ENCODE results near the gene PHACTR1.
"Not testable (repeated sequence)": the region's sequence is repeated elsewhere in the genome, so short reads cannot be mapped to it uniquely, and the experiment has no call there.

Gene PHACTR1

DNA sequence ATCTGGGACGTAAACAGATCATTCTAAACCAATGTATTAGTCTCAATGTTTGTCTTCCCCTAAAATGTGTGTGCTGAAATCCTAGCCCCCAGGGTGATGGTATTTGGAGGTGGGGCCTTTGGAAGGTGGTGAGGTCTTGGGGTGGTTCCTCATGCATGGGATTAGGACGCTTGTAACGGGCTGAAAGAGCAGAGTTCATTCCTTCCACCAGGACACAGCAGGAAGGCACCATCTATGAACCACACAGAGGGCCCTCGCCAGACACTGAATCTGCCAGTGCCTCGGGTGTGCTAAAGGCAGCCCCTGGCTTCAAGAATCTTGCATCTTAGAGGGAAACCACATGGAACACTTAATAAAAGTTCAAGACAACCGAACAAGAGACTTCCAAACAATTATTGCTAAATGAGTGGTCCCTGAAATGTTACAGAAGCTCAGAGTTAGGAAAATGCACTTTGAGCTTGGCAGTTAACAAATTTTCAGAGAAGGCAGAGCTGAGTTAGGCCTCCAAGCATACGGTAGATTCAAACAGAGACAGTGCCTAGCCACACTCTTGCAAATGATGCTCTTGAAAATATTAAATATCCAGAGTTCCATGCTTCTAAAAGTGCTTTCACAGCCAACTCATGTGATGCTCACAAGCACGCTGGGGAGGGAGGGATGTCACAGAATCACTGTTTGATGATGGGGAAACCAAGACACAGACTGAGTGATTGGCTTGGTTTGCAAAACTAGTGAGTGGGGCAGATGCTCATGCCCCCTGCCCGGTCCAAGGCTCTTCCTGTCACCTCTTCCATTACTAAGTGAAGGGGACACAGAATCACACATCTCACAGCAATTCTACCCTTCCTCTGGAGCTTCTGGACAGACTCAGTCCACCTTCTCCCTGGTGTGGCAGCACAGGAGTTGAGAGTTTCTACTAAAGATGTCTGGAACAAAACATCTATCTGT, 584.4 kb downstream of the PHACTR1 start:
- no peak for DNase-seq (ENCODE audit: low read depth in 2 of 2, low spot score in 1 of 2)

DNA sequence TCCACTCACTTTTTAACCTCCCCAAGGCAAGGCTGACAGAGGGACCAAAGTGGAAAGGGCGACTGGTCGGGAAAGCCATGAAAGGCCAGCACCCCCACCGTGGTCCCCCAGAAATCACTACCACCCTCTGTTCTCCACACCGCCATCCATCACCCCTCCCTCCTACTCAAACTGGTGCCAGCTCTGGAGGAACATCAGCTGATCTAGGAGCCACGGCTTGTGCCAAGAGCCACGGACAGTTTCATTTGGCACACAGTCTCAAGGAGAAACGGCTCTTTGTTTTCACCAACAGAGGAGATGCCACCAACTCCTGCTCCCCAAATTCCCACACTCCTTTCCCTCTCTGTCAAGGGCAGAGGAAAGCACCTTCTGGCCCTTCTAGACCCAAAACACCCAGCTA, 585.7 kb downstream of the PHACTR1 start:
- no peak for DNase-seq (ENCODE audit: low read depth in 2 of 2, low spot score in 1 of 2)

DNA sequence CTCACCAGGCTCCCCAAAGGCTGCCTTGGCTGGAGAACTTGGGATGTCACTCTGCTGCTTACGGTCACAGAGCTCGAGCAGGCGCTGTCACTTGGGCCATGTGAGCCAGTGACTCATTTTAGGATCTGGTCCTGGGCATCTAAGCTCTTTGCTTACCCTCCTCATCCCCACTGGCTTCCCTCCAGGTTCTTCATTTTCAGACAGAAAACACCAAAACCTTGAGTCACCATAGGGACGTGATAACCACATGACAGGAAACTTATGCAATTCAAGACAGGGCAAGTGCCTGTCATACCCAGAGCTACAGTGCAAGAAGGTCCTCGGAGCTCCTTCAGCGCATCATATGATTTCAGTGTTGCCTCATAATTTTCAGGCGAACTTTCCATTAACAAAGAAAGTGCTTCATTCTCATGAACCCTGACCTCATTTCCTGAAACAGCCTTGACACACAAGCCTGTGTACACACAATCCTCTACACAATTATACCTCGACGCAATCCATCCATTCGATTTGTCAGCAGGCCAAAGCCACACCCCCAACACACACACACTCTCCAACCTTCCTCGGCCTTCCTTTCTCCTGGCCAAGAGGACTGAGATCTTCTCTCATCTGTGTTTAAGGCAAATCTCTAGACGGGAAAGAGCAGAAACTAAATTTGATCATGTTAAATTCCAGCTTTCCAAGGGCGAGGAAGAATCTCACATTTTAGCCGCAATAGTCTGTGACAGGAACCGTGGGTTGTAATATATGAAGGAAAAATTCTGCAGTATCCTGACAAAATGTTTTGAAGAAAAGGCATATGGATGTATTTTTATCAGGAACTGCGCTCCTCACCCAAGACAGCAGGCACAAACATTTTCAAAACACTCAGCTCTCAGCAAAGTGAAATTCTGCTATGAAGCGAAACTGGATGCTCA, 586.4 kb downstream of the PHACTR1 start:
- DNase-seq (ENCODE audit: low read depth in 2 of 2, low spot score in 1 of 2): no peak

DNA sequence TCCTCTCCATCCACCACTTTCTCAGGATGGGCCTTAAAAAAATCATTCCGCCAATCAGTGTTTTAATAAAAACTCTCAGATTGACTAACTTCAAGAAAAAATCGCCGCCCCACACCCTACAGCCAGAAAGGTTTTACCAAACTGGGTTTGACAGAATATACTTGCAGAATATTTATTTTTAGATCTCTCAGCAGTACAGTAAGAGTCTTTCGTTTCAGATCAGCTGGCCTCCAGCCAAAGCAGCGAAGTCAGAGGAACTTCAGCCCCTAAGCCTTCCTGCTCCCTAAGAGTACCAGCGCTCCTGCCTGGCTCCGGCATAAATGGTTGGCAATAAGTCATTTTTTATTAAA, 587.1 kb downstream of the PHACTR1 start:
- no peak for DNase-seq (ENCODE audit: low read depth in 2 of 2, low spot score in 1 of 2)

DNA sequence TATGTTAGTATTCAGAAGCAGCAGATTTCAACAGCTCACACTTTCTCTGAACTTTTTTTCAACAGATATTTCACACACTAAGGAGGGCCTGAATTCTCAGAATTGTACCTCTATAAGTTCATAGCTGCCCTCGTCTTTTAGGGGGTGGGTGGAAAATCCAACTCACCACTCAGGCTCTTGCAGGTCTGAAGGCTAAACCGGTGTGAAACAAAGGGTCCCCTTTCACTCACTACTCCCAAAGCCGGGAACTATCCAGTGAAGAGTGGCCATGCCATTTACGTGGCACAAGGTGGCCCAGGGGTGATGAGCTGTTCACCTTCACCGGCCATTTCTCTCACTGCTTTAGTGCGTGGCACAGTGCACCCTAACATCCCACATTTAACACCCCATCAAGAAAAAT, 587.5 kb downstream of the PHACTR1 start:
- no peak for DNase-seq (ENCODE audit: low read depth in 2 of 2, low spot score in 1 of 2)

DNA sequence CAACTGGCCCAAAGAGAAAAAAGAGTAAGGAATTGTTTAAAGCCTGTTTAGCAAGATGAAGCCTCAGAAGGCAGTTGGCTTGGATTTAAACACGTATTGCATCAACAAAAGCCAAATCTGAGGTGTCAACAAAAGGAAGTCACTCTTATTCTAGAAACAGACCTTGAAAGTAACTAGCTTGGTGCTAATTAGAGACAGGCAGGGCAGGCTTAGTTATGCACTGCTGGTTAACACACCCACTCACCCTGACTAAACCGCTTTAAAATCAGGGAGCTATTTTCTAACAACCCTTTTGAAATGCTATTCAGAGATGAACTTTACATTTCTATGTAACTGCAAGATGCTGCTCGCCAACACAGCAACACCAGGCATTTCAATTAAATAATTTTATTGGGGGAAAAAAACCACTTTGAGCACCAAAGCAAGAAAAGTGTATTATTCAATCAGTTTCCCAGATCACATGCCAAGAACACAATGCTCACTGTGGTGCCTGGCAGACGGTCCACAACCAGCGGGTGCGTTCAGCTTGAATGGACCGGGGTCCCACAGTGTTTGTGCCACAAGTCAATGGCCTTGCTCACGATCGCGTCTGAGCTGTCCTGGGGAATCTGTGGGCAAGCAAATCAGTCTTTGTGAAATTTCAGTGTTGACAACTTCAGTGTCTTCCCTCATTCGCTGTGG, 588.2 kb downstream of the PHACTR1 start:
- DNase-seq (ENCODE audit: low read depth in 2 of 2, low spot score in 1 of 2): no peak

DNA sequence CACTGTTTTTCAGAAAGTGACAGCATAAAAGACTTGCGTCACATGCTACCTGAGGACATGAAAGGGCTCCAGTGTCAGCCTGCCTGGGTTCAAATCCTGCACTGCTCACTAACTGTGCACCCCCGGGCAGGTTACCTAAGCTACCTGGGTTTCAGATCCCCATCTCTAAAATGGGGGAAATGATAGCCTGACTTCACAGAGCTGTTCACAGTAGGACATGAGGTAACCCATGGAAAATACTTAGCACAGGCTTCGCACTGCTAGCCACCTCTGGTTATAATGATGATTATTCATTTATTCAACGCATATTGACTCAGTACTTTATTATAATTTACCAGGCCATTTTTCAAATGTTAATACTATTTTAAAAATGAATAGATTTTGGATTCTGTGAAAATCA, 588.7 kb downstream of the PHACTR1 start:
- no peak for DNase-seq (ENCODE audit: low read depth in 2 of 2, low spot score in 1 of 2)

DNA sequence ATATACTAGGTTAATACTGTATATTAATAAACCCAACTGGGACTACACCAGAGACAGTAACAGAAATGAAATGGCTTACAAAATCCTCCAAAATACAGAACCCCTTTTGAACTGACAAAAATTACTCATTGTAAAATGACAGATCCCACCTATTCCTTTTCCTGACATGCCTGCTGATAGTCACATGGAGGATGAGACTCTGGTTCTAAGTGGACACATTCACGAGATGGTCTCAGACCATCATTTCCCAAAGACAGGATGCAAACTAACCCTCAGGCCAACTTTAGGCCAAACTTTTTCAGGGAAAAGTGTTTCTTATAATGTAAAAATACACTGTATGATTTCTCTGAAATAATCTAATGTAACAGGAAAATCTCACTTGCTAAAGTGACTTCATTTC, 589.2 kb downstream of the PHACTR1 start:
- no peak for DNase-seq (ENCODE audit: low read depth in 2 of 2, low spot score in 1 of 2)

DNA sequence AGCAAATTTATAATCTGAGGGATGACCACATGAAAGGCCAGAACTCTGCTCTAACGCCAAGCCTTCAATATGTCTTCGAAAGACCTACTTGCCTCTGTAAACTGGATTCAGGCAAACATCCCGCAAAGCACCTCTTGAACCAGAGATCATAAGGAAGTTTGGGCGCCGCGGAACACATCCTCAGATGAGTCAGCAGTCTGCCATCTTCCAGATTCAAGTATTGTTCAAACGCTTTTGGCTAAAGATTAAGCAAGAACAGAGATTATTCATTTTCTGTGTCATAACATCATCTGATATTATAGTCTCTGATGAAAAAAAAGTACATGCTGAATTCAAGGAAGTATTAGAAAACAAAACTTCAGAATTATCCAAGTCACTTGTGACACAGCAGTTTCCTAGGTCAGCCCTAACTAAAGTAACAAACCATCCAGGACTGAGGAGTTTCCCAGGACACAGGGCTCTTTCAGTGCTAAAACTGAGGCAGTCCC, 591.0 kb downstream of the PHACTR1 start:
- no peak for DNase-seq (ENCODE audit: low read depth in 2 of 2, low spot score in 1 of 2)

DNA sequence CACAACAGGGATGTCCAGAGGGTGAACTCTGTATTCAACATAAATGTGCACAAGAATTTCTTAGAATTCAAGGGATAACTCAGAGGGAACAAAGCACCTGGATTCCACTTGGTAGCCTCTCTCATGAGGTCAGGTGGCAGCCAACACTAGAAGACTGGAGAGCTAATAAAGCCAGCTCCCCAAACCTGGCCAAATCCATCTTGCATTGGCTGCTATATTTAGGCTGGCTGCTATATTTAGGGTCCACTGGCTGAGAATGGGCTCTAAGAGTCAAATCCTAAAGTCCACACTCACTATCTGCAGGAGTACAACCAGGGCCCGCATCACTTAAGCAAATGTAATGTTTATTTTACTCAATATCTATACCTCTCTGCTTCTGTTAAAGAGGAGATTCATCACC, 591.8 kb downstream of the PHACTR1 start:
- DNase-seq (ENCODE audit: low read depth in 2 of 2, low spot score in 1 of 2): no peak

DNA sequence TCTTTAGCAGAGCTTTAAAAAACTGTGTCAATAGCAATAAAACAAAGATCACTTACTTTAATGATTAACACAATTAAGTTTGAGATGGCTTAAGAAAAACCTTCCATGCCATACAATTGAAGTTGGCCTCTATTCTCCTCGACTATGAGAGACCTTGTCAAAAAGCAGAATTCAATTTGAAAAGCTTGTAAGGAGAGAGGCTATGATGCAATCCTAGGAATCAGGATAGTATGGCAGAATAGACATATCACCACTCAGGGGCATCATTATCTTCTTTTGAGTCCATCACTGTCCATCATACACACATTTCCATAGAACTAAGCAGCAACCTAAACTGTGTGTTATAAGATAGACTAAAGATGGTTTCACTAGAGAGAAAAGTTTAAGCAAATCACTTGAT, 594.6 kb downstream of the PHACTR1 start:
- DNase-seq (ENCODE audit: low read depth in 2 of 2, low spot score in 1 of 2): no peak

DNA sequence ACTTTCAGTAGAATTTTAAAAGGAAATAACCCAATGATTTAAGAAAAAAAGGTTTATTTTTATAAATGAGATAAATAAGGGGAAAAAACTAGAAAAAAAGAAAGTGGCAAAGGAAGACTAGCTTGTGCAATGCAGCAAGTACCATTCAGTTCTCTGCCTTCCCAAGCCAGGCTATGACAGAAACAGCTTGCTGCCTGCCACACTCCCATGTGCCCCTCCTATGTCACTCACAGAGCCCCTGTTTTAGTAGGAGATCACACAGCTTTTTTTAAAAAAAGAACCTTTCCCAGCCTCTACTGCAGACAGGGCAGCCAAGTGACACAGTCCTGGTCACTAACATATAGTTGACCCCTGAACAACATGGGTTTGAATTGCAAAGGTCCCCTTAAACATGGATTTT, 598.2 kb downstream of the PHACTR1 start:
- DNase-seq (ENCODE audit: low read depth in 2 of 2, low spot score in 1 of 2): no peak

DNA sequence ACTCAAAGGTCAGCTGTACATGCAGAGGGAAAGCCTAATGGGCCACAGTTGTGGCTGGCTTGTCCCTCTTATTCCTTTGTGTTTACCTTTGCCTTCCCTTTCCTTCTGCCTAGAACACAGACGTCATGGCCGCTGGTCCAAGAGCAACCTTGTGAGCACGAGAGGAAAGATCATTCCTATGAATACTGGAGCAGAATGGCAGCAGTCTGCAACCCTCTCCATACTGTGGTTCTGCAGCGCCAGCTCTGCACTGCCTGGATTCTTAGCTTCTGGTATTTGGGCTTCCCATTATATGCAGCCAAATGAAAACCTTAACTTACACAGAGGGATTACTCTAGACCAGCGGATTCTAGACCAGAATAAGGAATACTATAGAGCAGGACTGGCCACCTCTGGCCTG, 599.3 kb downstream of the PHACTR1 start:
- no peak for DNase-seq (ENCODE audit: low read depth in 2 of 2, low spot score in 1 of 2)

DNA sequence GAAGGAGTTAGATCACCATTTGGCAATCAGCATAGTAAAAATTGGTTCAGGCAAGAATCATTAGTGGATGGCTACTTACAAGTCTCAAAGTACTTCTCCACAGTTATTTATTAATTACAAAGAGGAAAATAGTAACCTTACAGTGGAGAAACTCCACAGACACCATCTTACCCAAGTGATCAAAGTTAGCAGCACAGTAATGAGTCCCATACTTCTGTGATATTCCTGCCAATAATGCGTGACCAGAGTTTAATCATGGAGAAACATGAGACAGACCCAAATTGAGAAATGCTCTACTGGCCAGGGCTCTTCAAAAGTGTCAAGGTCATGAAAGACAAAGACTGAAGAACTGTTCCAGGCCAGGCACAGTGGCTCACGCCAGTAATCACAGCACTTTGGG, 602.3 kb downstream of the PHACTR1 start:
- DNase-seq (ENCODE audit: low read depth in 2 of 2, low spot score in 1 of 2): no peak

DNA sequence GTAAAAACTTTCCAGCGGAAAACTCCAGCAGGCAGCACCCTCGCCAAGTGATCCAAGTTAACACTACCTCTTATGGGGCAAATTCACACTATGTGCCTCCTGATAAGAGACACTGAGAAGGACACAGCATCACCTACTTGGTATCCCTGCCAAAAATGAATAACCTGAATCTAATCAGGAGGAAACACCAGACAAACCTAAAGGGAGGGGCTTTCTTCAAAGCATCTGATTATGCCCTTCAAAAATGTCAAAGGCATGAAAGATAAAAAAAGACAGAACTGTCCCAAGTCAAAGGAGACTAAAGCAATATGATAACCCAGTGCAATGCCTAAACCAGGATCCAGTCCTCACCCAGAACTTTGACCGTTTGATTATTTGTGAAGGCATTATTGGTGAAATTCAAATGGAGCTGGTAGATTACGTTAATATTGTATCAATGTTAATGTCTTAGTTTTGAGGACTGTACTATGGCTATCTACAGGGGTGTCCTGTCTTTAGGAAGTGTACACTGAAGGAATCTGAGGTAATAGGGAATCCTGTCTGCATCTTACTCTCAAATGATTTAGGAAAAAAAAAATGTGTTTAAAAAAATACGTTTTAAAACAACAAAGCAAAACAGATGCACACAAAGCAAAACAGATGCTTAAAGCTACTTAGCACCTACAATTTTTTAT, 603.5 kb downstream of the PHACTR1 start:
- DNase-seq (ENCODE audit: low read depth in 2 of 2, low spot score in 1 of 2): no peak

DNA sequence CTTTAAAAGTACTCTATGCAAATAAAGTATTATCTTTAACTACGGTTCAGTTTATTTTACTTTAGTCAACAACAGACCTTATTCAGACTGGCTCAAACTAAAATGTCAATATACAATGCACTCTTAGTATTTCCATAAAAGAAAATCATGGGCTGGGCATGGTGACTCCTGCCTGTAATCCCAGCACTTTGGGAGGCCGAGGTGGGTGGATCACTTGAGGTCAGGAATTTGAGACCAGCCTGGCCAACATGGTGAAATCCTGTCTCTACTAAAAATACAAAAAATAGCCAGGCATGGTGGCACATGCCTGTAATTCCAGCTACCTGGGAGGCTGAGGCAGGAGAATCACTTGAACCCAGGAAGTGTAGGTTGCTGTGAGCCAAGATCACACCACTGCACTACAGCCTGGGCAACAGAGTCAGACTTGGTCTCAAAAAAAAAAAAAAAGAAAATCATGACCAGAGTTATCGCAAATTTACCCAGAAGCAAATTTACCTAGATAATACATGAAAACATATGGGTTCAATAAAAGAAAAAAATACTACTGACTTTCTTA, 609.5 kb downstream of the PHACTR1 start:
- not testable (repeated sequence) for DNase-seq (ENCODE audit: low read depth in 2 of 2, low spot score in 1 of 2)

DNA sequence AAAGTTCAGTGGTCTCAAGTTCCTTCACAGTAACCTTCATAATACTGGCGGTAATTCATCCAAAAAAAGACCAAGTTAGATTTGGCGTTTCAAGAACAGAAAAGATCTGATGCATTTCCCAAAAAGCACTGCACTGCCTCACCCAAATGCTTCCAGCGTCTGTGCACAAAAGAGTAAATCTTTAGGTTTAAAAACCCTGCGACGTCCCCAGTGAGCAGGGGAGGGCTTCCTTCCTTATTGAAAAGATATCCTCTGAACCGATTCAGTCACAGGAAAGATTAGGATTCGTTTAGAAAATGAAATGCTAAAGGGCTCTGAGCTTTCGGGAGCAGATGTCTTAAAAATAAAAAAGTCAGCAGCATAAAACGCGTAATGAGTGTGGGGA, 611.1 kb downstream of the PHACTR1 start:
- no peak for DNase-seq (ENCODE audit: low read depth in 2 of 2, low spot score in 1 of 2)

DNA sequence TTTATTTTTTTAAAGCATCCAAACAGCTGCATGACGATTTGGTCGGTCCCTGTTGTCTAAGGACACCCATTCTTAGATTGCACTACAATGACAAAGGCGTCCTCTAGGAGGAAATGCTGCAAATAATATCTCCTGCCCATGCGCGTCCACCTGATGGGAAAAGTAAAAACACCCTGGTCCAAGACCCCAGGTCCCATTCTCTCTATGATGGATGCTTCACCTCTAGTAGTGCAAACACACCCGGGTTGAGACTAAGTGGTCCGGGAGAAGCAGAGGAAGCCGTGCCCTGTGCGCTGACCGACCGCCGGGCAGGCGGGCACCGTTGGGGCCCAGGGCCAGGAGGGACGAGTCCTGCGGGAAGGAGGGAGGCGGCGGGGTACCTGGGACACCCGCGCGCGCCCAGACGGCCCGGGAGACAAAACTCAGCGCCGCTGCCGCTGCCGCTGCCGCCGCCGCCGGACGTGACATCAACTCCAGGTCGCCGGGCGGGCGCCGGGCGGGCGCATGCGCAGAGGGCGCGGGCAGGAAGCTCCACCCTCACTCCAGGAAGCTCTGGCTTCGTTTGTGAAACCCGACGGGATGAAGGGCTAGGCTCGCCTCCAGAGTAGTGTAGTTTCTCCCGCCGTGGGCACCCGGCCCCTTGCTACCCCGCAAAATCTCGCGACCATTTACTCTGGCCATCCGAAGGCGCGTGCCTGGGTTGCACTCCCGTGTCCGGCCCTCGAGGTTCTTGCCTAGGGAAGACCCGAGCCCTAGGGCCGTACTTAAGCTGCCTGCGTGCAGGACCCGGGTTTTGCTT, 611.7 kb downstream of the PHACTR1 start, which contains the start of gene TBC1D7:
TBC1D7 (minus strand) TSS at position 462 of the 799 bp plus-strand sequence. CDS start 1,639 bp downstream, outside the sequence.
- DNase-seq (ENCODE audit: low read depth in 2 of 2, low spot score in 1 of 2): peak; percentile 84 to 90

DNA sequence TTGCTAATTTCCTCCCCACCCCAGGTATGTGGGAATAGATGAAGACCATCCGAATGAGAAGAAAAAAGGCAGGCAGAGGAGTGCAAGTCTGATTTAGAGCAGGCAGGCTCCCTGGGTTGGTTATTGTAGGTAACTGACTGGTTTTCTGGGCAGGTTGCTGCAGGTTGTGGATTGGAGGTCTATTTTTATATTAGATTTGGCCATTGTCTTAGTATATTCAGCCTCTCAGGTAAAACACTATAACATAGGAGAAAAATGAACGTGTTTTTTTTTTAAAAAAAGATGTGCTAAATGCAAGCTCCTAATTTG, 612.3 kb downstream of the PHACTR1 start:
- no peak for DNase-seq (ENCODE audit: low read depth in 2 of 2, low spot score in 1 of 2)

Data from stimulated activated CD8-positive, alpha-beta memory T cell treated with anti-CD3 and anti-CD28 coated beads, Interleukin-4, amount 100 ng/mL, for 1 hour (primary cell).